Stomach (tissue), 4 donors: ENCODE measurements around the gene GOLGB1.

Experiments
- POLR2A ChIP-seq, 4 donors: fragments of 450-650 bp; IDR thresholded peaks; one replicate each; pipeline ENCODE4 v1.6.1; 2016; ENCODE audit warnings: antibody characterized with exemption in 4 of 4, control low read depth in 2 of 4, mild to moderate bottlenecking in 1 of 4, moderate library complexity in 1 of 4
- POLR2AphosphoS5 ChIP-seq, 3 donors: sonication (generic); formaldehyde crosslinking; IDR thresholded peaks; one replicate each; pipeline ENCODE4 v1.6.1; 2016; ENCODE audit warnings: antibody characterized with exemption in 3 of 3
- TF ChIP-seq, protein P1 (sequence below), 7 experiments: fragments of 450-650 bp in 4 of 7; fragments of 200-600 bp in 3 of 7; sonication (generic) in 3 of 7; IDR thresholded peaks; one replicate each; pipeline ENCODE4 v1.5.1; 2016 to 2019; ENCODE audit warnings: antibody characterized with exemption in 7 of 7, control low read depth in 2 of 7, mild to moderate bottlenecking in 1 of 7

GRCh38 chr3:121707531-121708273, 41.8 kb downstream of the GOLGB1 start:
- TF ChIP-seq, protein P1, sequence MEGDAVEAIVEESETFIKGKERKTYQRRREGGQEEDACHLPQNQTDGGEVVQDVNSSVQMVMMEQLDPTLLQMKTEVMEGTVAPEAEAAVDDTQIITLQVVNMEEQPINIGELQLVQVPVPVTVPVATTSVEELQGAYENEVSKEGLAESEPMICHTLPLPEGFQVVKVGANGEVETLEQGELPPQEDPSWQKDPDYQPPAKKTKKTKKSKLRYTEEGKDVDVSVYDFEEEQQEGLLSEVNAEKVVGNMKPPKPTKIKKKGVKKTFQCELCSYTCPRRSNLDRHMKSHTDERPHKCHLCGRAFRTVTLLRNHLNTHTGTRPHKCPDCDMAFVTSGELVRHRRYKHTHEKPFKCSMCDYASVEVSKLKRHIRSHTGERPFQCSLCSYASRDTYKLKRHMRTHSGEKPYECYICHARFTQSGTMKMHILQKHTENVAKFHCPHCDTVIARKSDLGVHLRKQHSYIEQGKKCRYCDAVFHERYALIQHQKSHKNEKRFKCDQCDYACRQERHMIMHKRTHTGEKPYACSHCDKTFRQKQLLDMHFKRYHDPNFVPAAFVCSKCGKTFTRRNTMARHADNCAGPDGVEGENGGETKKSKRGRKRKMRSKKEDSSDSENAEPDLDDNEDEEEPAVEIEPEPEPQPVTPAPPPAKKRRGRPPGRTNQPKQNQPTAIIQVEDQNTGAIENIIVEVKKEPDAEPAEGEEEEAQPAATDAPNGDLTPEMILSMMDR (IDR thresholded peaks at IDR 0.05): no peak
- TF ChIP-seq POLR2A (IDR thresholded peaks at IDR 0.05) (no peak), POLR2AphosphoS5 (IDR thresholded peaks at IDR 0.05) (no peak)
